ENCODE results near the gene ECHS1.

DNA sequence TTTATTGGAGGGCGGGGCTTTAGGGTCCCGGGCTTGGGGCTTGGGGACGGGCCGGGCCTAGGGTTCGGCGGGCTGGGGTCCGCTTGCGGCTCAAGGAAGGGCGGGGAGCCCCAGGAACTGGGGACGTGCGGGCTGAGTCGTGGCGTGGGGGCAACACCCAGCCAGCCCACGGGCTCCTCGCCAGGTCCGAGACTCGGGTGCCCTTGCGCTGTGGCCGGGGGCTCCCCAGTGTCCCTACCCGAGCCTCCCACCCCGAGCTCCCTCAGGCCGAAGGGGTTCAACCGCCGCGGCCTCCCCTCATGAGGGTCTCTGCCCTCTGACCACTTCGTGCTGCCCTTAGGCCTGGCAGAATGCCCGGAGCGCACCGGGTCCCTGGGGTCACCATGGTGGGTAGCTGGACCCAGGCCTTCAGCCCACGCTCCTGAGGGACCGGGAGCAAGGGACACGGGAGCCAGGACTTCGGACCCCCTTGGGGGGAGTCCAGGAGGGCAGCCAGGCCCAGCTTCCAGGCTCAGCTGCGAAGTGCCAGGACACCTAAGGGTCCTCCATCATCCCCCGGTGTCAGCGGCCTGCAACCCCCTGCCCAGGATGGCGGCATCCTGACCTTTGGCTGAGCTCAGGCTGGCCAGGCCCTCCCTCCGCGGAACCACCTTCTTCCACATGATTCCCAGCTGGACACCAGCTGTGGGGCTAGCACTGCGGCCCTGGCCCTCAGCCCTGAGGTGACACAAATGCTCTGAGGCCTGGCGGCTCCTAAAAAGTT, 14.8 kb downstream of the ECHS1 start:
- TF ChIP-seq EGR1 (IDR thresholded peaks at IDR 0.05): no peak
- TF ChIP-seq, protein P1, sequence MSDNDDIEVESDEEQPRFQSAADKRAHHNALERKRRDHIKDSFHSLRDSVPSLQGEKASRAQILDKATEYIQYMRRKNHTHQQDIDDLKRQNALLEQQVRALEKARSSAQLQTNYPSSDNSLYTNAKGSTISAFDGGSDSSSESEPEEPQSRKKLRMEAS (IDR thresholded peaks at IDR 0.05): no peak
- TF ChIP-seq TAF1 (IDR thresholded peaks at IDR 0.05; ENCODE audit: low read depth): no peak
- TF ChIP-seq YY1 (IDR thresholded peaks at IDR 0.05; ENCODE audit: low read depth): no peak
- TF ChIP-seq RAD21 (IDR thresholded peaks at IDR 0.05; ENCODE audit: low read depth): no peak
- TF ChIP-seq CREB1 (IDR thresholded peaks at IDR 0.05; ENCODE audit: low read depth): no peak
- TF ChIP-seq ZBTB7A (IDR thresholded peaks at IDR 0.05; ENCODE audit: low read depth): no peak
- no peak for TF ChIP-seq REST (IDR thresholded peaks at IDR 0.05; ENCODE audit: low read depth)
- no peak for TF ChIP-seq EP300 (IDR thresholded peaks at IDR 0.05; ENCODE audit: borderline replicate concordance)
- no peak for TF ChIP-seq CEBPB (IDR thresholded peaks at IDR 0.05)
- no peak for TF ChIP-seq NFIC (IDR thresholded peaks at IDR 0.05)
- TF ChIP-seq USF1 (IDR thresholded peaks at IDR 0.05): no peak
